Measurements from ENCODE around the gene ITGAD.
A peak's percentile ranks its signal among the peaks of the same experiment; 100 is the strongest.
"Not testable (repeated sequence)": the region's sequence is repeated elsewhere in the genome, so short reads cannot be mapped to it uniquely, and the experiment has no call there.

Gene ITGAD

GRCh38 chr16:31435341-31436220 is 42.4 kb downstream of the ITGAD start:
- DNase-seq: no peak

- DNase-seq: no peak
Observed at GRCh38 chr16:31436221-31437045, 43.3 kb downstream of the ITGAD start.

- no peak for DNase-seq
Observed at GRCh38 chr16:31438414-31438813, 45.3 kb downstream of the ITGAD start.

- DNase-seq: not testable (repeated sequence)
Observed at GRCh38 chr16:31439023-31439422, 45.9 kb downstream of the ITGAD start.

- no peak for DNase-seq
Observed at GRCh38 chr16:31439519-31439918, 46.4 kb downstream of the ITGAD start.

- no peak for DNase-seq
Observed at GRCh38 chr16:31440516-31441184, 47.5 kb downstream of the ITGAD start.

GRCh38 chr16:31441956-31442355 is 48.8 kb downstream of the ITGAD start:
- DNase-seq: no peak

- DNase-seq: not testable (repeated sequence)
Observed at GRCh38 chr16:31445931-31446330, 52.8 kb downstream of the ITGAD start.

- DNase-seq: no peak
Observed at GRCh38 chr16:31451201-31451600, 58.1 kb downstream of the ITGAD start.

GRCh38 chr16:31451681-31452351 is 58.7 kb downstream of the ITGAD start:
- DNase-seq: no peak

- DNase-seq: no peak
Observed at GRCh38 chr16:31452631-31453106, 59.5 kb downstream of the ITGAD start.

GRCh38 chr16:31453255-31454204 is 60.4 kb downstream of the ITGAD start:
- DNase-seq: no peak

GRCh38 chr16:31455601-31456314 is 62.6 kb downstream of the ITGAD start:
- DNase-seq: peak; percentile 42

GRCh38 chr16:31456988-31457360 is 63.8 kb downstream of the ITGAD start:
- DNase-seq: no peak

GRCh38 chr16:31458073-31458843 is 65.1 kb downstream of the ITGAD start:
- peak; percentile 45 for DNase-seq

GRCh38 chr16:31458844-31459686 is 65.9 kb downstream of the ITGAD start, which contains the start of gene ARMC5:
ARMC5 (plus strand) TSS chr16:31459501; CDS start chr16:31459525, 24 bp downstream.
- peak; percentile 98 for DNase-seq

- peak; percentile 100 for DNase-seq
Observed at GRCh38 chr16:31459687-31460581, 66.8 kb downstream of the ITGAD start.

- DNase-seq: peak; percentile 28
Observed at GRCh38 chr16:31460582-31461002, 67.5 kb downstream of the ITGAD start.
